Osteocyte (in vitro differentiated cells): Measurements from ENCODE around the gene DMBX1. TPM values are rescaled to one million over a fixed set of nuclear protein-coding genes. Genes with fewer than 3 reads are reported as not detected.

Source experiments
- DNase-seq: peaks from one replicate; pipeline ENCODE4 v3.0.0; 2021; ENCODE audit warnings: mixed read lengths; ENCODE audit not compliant: unreplicated experiment; ENCODE audit errors: extremely low spot score
- H3K27ac Mint-ChIP-seq: one replicate; pipeline ENCODE4 v1.8.0; 2021; ENCODE audit warnings: mild to moderate bottlenecking, mixed read lengths; ENCODE audit not compliant: unreplicated experiment
- H3K27me3 Mint-ChIP-seq: one replicate; pipeline ENCODE4 v1.8.0; 2021; ENCODE audit warnings: mixed read lengths; ENCODE audit not compliant: unreplicated experiment
- H3K36me3 Mint-ChIP-seq: one replicate; pipeline ENCODE4 v1.8.0; 2021; ENCODE audit warnings: mixed read lengths; ENCODE audit not compliant: unreplicated experiment
- H3K4me1 Mint-ChIP-seq: one replicate; pipeline ENCODE4 v1.8.0; 2021; ENCODE audit warnings: mixed read lengths; ENCODE audit not compliant: unreplicated experiment
- H3K4me3 Mint-ChIP-seq: one replicate; pipeline ENCODE4 v1.8.0; 2021; ENCODE audit warnings: mild to moderate bottlenecking, moderate library complexity, mixed read lengths; ENCODE audit not compliant: unreplicated experiment
- H3K9me3 Mint-ChIP-seq: one replicate; pipeline ENCODE4 v1.8.0; 2021; ENCODE audit warnings: mixed read lengths; ENCODE audit not compliant: unreplicated experiment
- CTCF ChIP-seq: fragments of 200-600 bp; sonication (generic); IDR thresholded peaks from 2 replicates; pipeline ENCODE4 v1.5.0; 2021; ENCODE audit warnings: antibody characterized with exemption, mild to moderate bottlenecking, moderate library complexity
- total RNA-seq: library from RNA; stranded (reverse); gene quantifications from 2 replicates; pipeline ENCODE4 v1.2.1, GENCODE V29; 2021

DMBX1 gene
- total RNA-seq, 1 donor from 2014 or later = not detected

- DNase-seq = no peak
- peaks cover 5% of the 10 kb centered on the region for H3K4me1 Mint-ChIP-seq
- no peak overlapping the region for H3K4me3 Mint-ChIP-seq
- peaks cover 84% of the 10 kb centered on the region for H3K27me3 Mint-ChIP-seq
- no peak for TF ChIP-seq CTCF
- no peak overlapping the region for H3K27ac Mint-ChIP-seq
- H3K36me3 Mint-ChIP-seq = no peaks in the 10 kb centered on the region
- no peaks in the 10 kb centered on the region for H3K9me3 Mint-ChIP-seq
Observed at GRCh38 chr1:46494910-46495309, 5.3 kb downstream of the DMBX1 start.

- Mint-ChIP-seq H3K36me3 (no peaks in the 10 kb centered on the region), H3K4me1 (no peaks in the 10 kb centered on the region), H3K27me3 (peaks cover 83% of the 10 kb centered on the region)
Observed at GRCh38 chr1:46495778-46496177, 6.1 kb downstream of the DMBX1 start.

GRCh38 chr1:46496505-46496904 is 6.9 kb downstream of the DMBX1 start:
- no peaks in the 10 kb centered on the region for H3K4me1 Mint-ChIP-seq
- H3K9me3 Mint-ChIP-seq = no peaks in the 10 kb centered on the region
- no peaks in the 10 kb centered on the region for H3K36me3 Mint-ChIP-seq
- no peak overlapping the region for H3K4me3 Mint-ChIP-seq
- DNase-seq = no peak
- TF ChIP-seq CTCF = no peak
- peaks cover 85% of the 10 kb centered on the region for H3K27me3 Mint-ChIP-seq
- no peak overlapping the region for H3K27ac Mint-ChIP-seq

More at GRCh38 chr1:46495778-46496177, 6.1 kb downstream of the DMBX1 start:
- no peak for TF ChIP-seq CTCF
- H3K27ac Mint-ChIP-seq = no peak overlapping the region
- DNase-seq = no peak
- no peaks in the 10 kb centered on the region for H3K9me3 Mint-ChIP-seq
- no peak overlapping the region for H3K4me3 Mint-ChIP-seq

GRCh38 chr1:46497020-46497419 is 7.4 kb downstream of the DMBX1 start:
- Mint-ChIP-seq H3K27ac (no peak overlapping the region), H3K4me3 (no peak overlapping the region), H3K9me3 (no peaks in the 10 kb centered on the region), H3K27me3 (peaks cover 85% of the 10 kb centered on the region), H3K4me1 (no peaks in the 10 kb centered on the region), H3K36me3 (no peaks in the 10 kb centered on the region)
- TF ChIP-seq CTCF = no peak
- DNase-seq = no peak

GRCh38 chr1:46497665-46498064 is 8.0 kb downstream of the DMBX1 start:
- H3K9me3 Mint-ChIP-seq = no peaks in the 10 kb centered on the region

More at GRCh38 chr1:46497665-46498064, 8.0 kb downstream of the DMBX1 start:
- Mint-ChIP-seq H3K4me3 (no peak overlapping the region), H3K4me1 (no peaks in the 10 kb centered on the region), H3K36me3 (no peaks in the 10 kb centered on the region), H3K27ac (no peak overlapping the region), H3K27me3 (peaks cover 85% of the 10 kb centered on the region)
- no peak for DNase-seq
- no peak for TF ChIP-seq CTCF
